K562 (cell line): ENCODE measurements around the gene PUM2. TPM values are rescaled to one million over a fixed set of nuclear protein-coding genes. Genes with fewer than 3 reads are reported as not detected.

Experiments
- ATAC-seq: fragments of 200-7000 bp; cut with Tn5 transposase; 3 replicates; pipeline ENCODE4 v1.9.1; 2020; ENCODE audit warnings: moderate library complexity
- BruUV-seq: library from RNA; stranded (reverse); fragments of 400-500 nt; replicated peaks from 2 replicates; lab custom pipeline; 2021; lab: Mats Ljungman, UMichigan
- CTCF ChIA-PET: fragments of 300-600 bp; formaldehyde crosslinking; extraction: SDS; loops from one replicate; lab custom pipeline; 2021; ENCODE audit warnings: low intra/inter-chr PET ratio; lab: Yijun Ruan, JAX
- POLR2A ChIA-PET: fragments of 300-600, 350-650 bp; sonication (Branson Sonifier 250); formaldehyde crosslinking; extraction: SDS; loops from one replicate; lab custom pipeline; 2021; ENCODE audit warnings: antibody characterized with exemption, inconsistent platforms; lab: Yijun Ruan, JAX
- DNase-seq, 4 experiments: peaks; one replicate each; pipeline versions ENCODE4 v3.0.0 to v3.0.0-alpha.2; 2011 to 2018; ENCODE audit warnings: low spot score in 3 of 4, mixed read lengths in 3 of 4; ENCODE audit errors: extremely low read depth in 1 of 4
- FAIRE-seq: peaks from 2 replicates; lab custom pipeline; 2011; peaks lifted over from hg19 to GRCh38; lab: Jason Lieb, UNC
- H2AFZ ChIP-seq: 2 replicates; pipeline ENCODE4 v1.6.0; 2011; ENCODE audit warnings: low read depth, low read length, control low read depth, inconsistent platforms
- H3K27ac ChIP-seq: fragments of 200-600 bp; 3 replicates; pipeline ENCODE4 v1.8.0; 2011; ENCODE audit warnings: low read depth, mild to moderate bottlenecking, control low read depth, inconsistent platforms, low read length, moderate library complexity, mixed read lengths; ENCODE audit errors: extremely low read depth
- H3K27me3 ChIP-seq, 2 experiments: fragments of 300-600 bp in 1 of 2; 2 replicates in 1 of 2; 3 replicates in 1 of 2; pipeline versions ENCODE4 v1.6.0 to v1.8.0; 2011; ENCODE audit warnings: inconsistent platforms in 2 of 2, low read length in 2 of 2, mild to moderate bottlenecking in 1 of 2, mixed read lengths in 1 of 2, moderate library complexity in 1 of 2; ENCODE audit not compliant: control insufficient read depth in 2 of 2, insufficient read depth in 2 of 2
- H3K36me3 ChIP-seq: fragments of 300-600 bp; 3 replicates; pipeline ENCODE4 v1.8.0; 2011; ENCODE audit warnings: mild to moderate bottlenecking, low read length, inconsistent platforms; ENCODE audit not compliant: control insufficient read depth, insufficient read depth
- H3K4me1 ChIP-seq, 2 experiments: fragments of 200-600 bp in 1 of 2; replicated peaks in 1 of 2; 2 replicates in 1 of 2; 3 replicates in 1 of 2; pipeline versions ENCODE4 v1.5.1 to v1.8.0; 2011; ENCODE audit warnings: inconsistent platforms in 2 of 2, low read length in 2 of 2, mild to moderate bottlenecking in 1 of 2, mixed read lengths in 1 of 2, moderate library complexity in 1 of 2; ENCODE audit not compliant: control insufficient read depth in 2 of 2, insufficient read depth in 2 of 2
- H3K4me2 ChIP-seq: 2 replicates; pipeline ENCODE4 v1.6.1; 2011; ENCODE audit warnings: low read length, control low read depth, inconsistent platforms, mixed read lengths; ENCODE audit not compliant: insufficient read depth
- H3K4me3 ChIP-seq: fragments of 200-600 bp; sonication (generic), shearing (Covaris generic); 2 replicates; pipeline ENCODE4 v1.5.1; 2016; ENCODE audit warnings: control low read depth, inconsistent platforms
- H3K79me2 ChIP-seq: fragments of 200-600 bp; 3 replicates; pipeline ENCODE4 v1.8.0; 2011; ENCODE audit warnings: low read length, inconsistent platforms; ENCODE audit not compliant: control insufficient read depth, insufficient read depth
- H3K9ac ChIP-seq, 2 experiments: 2 replicates each; pipeline versions ENCODE4 v1.6.0 to v1.6.1; 2011; ENCODE audit warnings: low read depth in 2 of 2, low read length in 2 of 2, control low read depth in 1 of 2, inconsistent platforms in 1 of 2, mild to moderate bottlenecking in 1 of 2, mixed read lengths in 1 of 2; ENCODE audit not compliant: insufficient read depth in 1 of 2
- H3K9me1 ChIP-seq: one replicate; pipeline ENCODE4 v1.6.0; 2011; ENCODE audit warnings: inconsistent platforms, mild to moderate bottlenecking, low read length, moderate library complexity; ENCODE audit not compliant: control insufficient read depth, insufficient read depth
- H3K9me3 ChIP-seq: replicated peaks from 2 replicates; pipeline ENCODE4 v1.5.1; 2011; ENCODE audit warnings: low read depth, low read length, inconsistent platforms; ENCODE audit not compliant: control insufficient read depth, insufficient read depth
- H4K20me1 ChIP-seq: replicated peaks from 2 replicates; pipeline ENCODE4 v1.6.1; 2011; ENCODE audit warnings: low read length, inconsistent platforms, mixed read lengths; ENCODE audit not compliant: control insufficient read depth, insufficient read depth
- CEBPB ChIP-seq: fragments of 450-650 bp; IDR thresholded peaks from 2 replicates; pipeline ENCODE4 v1.6.1; 2016; ENCODE audit warnings: missing genetic modification characterization, missing compliant biosample characterization
- CEBPG ChIP-seq, 3 experiments: fragments of 200-800 bp in 1 of 3; sonication (Bioruptor generic) in 1 of 3; sonication (generic) in 1 of 3; formaldehyde crosslinking in 1 of 3; IDR thresholded peaks in 2 of 3; conservative IDR thresholded peaks in 1 of 3; 2 replicates each; pipeline versions ENCODE4 v1.6.1 to v1.8.0; 2016 to 2022; ENCODE audit warnings: missing compliant biosample characterization in 2 of 3, missing genetic modification characterization in 2 of 3, mild to moderate bottlenecking in 1 of 3, missing genetic modification reagents in 1 of 3
- ZBTB11 ChIP-seq, 3 experiments: fragments of 200-800 bp in 1 of 3; fragments of 250-450 bp in 1 of 3; fragments of 450-650 bp in 1 of 3; sonication (Bioruptor Pico) in 1 of 3; sonication (Bioruptor generic) in 1 of 3; formaldehyde crosslinking in 1 of 3; IDR thresholded peaks; 2 replicates each; pipeline versions ENCODE4 v1.6.1 to v1.8.0; 2016 to 2022; ENCODE audit warnings: mild to moderate bottlenecking in 2 of 3, missing genetic modification characterization in 2 of 3, missing compliant biosample characterization in 1 of 3, moderate library complexity in 1 of 3
- ZKSCAN3 ChIP-seq: fragments of 250-450 bp; sonication (Bioruptor Pico); IDR thresholded peaks from 2 replicates; pipeline ENCODE4 v1.4.0; 2020
- WGBS: fragments of 100-300 bp; shearing (Covaris generic); methylation state at CpG from one replicate; pipeline ENCODE4 v1.1.6; 2016; ENCODE audit warnings: low coverage, mixed read lengths; ENCODE audit not compliant: insufficient coverage; ENCODE audit errors: missing lambda C conversion rate; 5-methylcytosine and 5-hydroxymethylcytosine counted together
- in situ Hi-C: fragments of 300-500 bp; cut with MboI; formaldehyde crosslinking; loops from 4 replicates; pipeline ENCODE4 v1.15.0; 2018; ENCODE audit warnings: inconsistent platforms, mixed read lengths
- intact Hi-C: fragments of 100-400 bp; cut with micrococcal nuclease; formaldehyde crosslinking; loops from 2 replicates; pipeline ENCODE4 v1.14.2; 2022
- polyA plus RNA-seq, 8 experiments: library from polyadenylated mRNA; depleted of rRNA in 4 of 8; stranded (reverse) in 5 of 8; unstranded in 3 of 8; fragments of >200 nt; fragmentation: Nextera tagmentation in 2 of 8; fragmentation: Illumina TruSeq in 1 of 8; extraction: Ambion mirVana in 2 of 8; extraction: Trizol in 1 of 8; gene quantifications; 2 replicates each; pipeline versions ENCODE4 v1.2.1 to v1.2.3, GENCODE V29; 2011 to 2014; ENCODE audit warnings: inconsistent platforms in 1 of 8, missing spikeins in 1 of 8
- total RNA-seq, 7 experiments: library from RNA; depleted of rRNA in 6 of 7; stranded (reverse); fragments of >200 nt in 6 of 7; fragmentation: Illumina TruSeq in 2 of 7; extraction: Trizol in 2 of 7; gene quantifications; 2 replicates each; pipeline versions ENCODE4 v1.2.1 to v1.2.3, GENCODE V29; 2011 to 2021; ENCODE audit warnings: low replicate concordance in 1 of 7

The PUM2 gene
- total and polyA plus RNA-seq, 9 of the 15 experiments (the other 6 are each of a cell fraction or from before 2014, with no cell fraction given) = 13.4 to 61.9 (median 28.3) TPM

- H3K36me3 ChIP-seq = no peaks in the 10 kb centered on the region
- H3K9ac ChIP-seq = 0 out of 4 replicates have a peak overlapping the region, but pooled peaks of 1 of the 2 experiments have one; percentile 12
- DNase-seq = no peak
- no peak for ATAC-seq
- intact Hi-C loops = no loop called here
- WGBS = 16% methylated on average over 7 of the region's 9 CpGs
- CTCF ChIA-PET = no interaction called here
- no peaks in the 10 kb centered on the region for H3K9me1 ChIP-seq
- H3K27me3 ChIP-seq = peaks cover 0 to 32% of the 10 kb centered on the region in 2 experiments; a peak in 1 of 5 replicates
- no peak overlapping the region for H3K4me3 ChIP-seq
- no peak overlapping the region for H2AFZ ChIP-seq
- POLR2A ChIA-PET = interaction anchor here (0.6 kb wide), 1 partner anchor 21 kb away, joined by 3 read pairs; no protein-coding TSS in a partner anchor
- H3K27ac ChIP-seq = no peak overlapping the region
- no peak overlapping the region for H3K4me2 ChIP-seq
- H3K9me3 ChIP-seq = no peaks in the 10 kb centered on the region
- H4K20me1 ChIP-seq = no peaks in the 10 kb centered on the region
- peaks cover 4 to 32% of the 10 kb centered on the region in 2 experiments; a peak in 3 of 5 replicates for H3K4me1 ChIP-seq
- TF ChIP-seq CEBPB (peak; percentile 87), ZBTB11 (CRISPR knock-in tag; IDR thresholded peaks at IDR 0.05) (no peak), CEBPG (CRISPR knock-in tag; IDR thresholded peaks at IDR 0.05) (peak; percentile 56; the same call in 1 of the 2 replicates), CEBPG (tag; conservative IDR thresholded peaks at IDR 0.05 in 1 of 2, IDR thresholded peaks at IDR 0.05 in 1 of 2) (peak; percentile 38 to 61), ZKSCAN3 (CRISPR knock-in tag) (peak; percentile 93)
- no peaks in the 10 kb centered on the region for H3K79me2 ChIP-seq
- in situ Hi-C loops = no loop called here
- BruUV-seq = no TSS peak
- FAIRE-seq = no peak
Measured at GRCh38 chr2:20213651-20214565, 136.7 kb downstream of the PUM2 start.
